NCI-H2081 (cell line): ENCODE data around the gene DPM3.
"Not testable (repeated sequence)": the region's sequence is repeated elsewhere in the genome, so short reads cannot be mapped to it uniquely, and the experiment has no call there.

Source experiments
- DNase-seq, 2 experiments: peaks; one replicate each; lab custom pipeline; 2025; lab: John Stamatoyannopoulos, UW

The DPM3 gene

DNA sequence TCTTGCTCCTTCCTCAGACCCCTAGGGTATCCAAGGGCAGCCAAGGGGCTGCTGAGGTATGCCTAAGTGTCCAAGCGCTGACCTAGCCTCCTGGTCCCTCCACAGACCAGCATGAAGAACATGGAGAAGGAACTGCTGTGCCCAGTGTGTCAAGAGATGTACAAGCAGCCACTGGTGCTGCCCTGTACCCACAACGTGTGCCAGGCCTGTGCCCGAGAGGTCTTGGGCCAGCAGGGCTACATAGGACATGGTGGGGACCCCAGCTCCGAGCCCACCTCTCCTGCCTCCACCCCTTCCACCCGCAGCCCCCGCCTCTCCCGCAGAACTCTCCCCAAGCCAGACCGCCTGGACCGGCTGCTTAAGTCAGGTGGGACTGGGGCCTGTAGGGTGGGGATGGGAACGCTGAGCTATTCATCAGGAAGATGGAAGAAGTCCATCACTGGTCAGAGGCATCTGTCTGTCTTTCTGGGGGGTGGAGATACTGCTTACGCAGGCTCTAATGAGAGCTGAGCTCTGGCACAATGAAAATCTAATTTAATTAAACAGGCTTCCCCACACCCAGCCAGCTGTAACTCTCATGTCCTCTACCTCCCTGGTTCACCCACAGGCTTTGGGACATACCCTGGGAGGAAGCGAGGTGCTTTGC is 35.1 kb upstream of the DPM3 start:
- no peak for DNase-seq

DNA sequence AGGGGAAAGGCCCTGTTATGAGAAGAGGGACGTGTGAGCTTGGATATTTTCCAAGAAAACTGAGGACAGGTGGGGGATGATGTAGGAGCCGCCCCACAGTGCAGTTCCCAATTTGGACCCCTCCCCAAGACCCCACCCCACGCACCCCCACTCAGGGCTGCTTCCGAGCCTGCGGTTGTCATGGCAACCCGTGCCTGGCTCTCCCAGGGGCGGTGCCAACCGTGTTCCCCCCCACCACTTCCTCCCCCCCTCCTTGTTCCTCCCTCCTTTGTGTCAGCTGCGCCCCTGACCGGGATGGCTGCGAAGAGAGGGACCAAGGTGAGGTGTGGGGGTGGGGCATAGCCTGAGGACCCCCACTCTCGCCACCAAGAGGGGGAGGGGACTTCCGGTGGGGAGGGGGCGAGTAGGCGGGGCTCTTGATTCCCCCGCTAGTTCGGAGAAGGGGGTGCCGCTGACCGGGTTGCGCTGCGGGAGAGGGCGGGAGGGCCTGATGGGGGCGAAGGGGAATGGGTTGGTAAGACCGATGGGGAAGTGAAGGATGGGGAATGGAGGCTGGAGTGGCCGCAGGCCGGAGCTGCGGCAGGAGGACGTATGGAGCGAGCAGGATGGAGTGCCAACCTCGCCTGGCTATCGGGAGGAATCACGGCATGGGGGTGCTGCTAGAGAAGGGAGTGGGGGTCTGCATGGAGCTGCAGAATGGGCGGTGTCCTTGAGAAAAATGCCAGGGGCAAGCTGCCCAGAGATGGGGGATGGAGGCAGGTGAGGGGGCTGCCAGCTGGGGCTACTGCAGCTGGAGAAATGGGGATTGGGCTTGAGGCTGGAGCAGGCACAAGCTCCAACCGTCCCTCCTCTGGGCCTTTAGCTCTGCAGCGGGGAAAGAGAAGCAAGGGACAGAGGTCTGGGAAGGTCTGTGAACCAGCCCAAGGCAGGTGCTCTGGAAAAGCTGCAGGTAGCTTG is 34.3 kb upstream of the DPM3 start:
- DNase-seq, result peak; percentile 88 to 90

DNA sequence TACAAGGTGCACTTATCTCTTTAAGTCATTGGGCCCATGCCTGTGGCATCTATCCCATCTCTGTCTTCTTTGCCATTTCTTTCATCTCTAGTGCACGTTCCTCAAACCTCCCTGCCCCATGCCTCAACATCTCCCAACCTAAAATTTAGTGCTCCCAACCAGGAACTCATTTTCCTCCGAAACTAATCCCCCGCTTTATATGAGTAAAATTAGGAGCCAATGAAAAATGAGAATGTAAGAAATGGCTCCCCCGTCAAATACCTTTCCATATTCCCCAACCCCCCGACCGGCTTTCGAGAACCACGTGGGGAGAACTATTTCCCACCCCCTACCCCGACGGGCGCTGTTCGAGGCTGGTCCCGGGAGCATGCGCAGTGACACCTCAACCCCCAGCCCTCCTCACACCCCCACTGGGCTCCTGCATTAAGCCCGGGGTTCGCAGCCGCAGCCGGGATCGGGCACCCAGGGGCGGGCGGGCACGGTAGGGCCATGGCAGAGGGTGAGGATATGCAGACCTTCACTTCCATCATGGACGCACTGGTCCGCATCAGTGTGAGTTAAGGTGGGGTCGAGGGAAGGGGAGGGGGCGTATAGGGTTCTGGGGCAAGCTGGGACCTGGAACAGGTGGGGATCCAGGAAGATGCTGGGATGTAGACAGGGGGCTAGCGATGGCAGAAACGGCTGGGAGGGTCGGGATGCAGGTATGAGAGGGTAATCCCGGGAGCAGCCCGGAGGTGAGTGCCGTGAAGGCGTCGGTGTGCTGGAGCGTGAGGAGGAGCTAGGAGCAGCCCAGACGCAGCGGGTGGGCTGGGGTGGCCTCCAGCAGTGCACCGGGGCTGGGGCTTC is 33.4 kb upstream of the DPM3 start, which contains the start of gene TRIM46:
TRIM46 (plus strand) TSS at position 372 of the 846 bp plus-strand sequence; CDS start at position 490, 118 bp downstream.
- peak; percentile 90 to 91 for DNase-seq

DNA sequence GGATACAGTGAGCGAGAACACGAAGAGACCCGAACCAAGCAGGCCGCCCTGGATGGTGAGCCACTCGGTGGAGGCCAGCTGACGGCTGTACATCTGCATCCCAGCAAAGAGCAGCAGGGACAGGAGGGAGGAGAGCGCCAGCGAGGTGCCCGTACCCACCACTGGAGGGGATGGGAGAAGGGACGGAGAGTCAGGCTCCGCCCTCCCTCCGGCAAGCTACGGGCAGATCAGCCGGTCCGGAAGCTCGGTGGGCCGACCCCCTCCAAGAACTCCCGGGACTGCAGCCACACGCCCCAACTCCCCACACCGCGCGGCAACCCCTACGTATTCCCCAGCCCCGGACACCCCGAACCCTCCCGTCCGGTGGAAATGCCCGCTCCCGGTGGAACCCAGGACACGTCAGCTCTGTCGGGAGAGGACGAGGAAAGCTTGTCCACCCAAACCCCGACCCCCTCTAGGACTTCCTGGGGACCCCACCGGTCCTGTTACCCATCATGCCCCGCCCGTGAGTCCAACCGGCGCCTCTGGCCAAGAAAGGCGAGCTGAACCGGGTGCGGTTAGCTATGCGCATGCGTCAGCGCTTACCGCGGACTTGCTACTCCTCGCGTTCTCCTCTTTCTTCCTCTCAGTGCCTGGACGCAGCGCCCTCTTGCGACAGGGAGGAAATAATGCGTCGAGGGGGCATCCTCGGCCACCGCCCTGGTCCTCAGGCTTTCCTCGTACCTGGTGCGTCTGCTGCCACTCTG is 32.6 kb upstream of the DPM3 start, which contains the start of gene KRTCAP2:
KRTCAP2 (minus strand) TSS at position 573 of the 746 bp plus-strand sequence; CDS start at position 493, 80 bp downstream.
- DNase-seq, result peak; percentile 98 to 99

DNA sequence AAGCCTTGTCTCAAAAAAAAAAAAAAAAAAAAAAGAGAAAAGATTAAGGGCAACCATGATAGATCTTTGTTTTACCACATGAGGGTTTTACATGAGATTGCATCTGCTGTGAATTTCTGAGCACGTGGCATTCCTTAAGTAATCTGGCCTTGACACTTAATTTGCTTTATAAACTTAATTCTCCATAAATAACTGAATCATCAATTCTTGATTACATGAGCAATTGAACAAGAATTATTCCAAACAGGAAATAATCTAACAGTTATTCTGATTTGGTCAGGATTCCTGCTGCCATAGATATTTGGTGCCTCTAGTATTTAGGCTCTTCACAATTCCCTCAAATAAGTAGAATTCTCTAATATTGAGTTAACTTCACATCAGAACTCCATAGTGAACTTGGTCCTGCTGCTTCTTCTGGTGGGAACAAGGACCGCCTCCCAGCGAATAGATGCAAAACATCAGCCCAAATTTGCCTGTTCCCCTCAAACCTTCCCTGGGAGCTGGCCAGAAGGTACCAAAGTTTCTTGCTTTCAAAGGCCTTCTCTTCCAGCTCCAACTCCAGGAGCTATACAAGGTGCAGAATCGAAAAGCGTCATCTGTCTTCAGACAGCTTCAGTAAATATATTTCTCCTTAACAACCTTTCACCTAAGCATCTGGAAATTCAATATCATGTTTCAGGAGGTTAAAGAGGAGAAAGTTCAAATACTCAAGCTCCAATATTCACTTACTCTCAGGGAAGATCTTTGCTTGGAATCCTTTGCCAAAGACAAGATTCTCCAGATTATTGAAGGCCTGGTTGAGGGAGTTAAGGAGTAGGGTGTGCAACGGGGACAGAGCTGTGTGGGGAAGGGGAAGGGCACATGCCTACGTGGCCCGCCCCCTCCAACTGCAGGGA is 31.8 kb upstream of the DPM3 start:
- no peak for DNase-seq

DNA sequence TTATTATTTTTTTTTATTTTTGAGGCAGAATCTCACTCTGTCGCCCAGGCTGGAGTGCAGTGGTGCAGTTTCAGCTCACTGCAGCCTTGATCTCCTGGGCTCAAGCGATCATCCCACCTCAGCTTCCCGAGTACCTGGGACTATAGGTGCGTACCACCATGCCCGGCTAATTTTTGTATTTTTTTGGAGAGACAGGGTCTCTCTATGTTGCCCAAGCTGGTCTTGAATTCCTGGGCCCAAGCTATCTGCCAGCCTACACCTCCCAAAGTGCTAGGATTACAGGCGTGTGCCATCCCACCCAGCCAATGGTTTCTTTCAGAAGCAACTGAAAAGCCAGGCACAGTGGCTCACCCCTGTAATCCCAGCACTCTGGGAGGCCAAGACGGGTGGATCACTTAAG is 30.5 kb upstream of the DPM3 start:
- DNase-seq, result no peak

DNA sequence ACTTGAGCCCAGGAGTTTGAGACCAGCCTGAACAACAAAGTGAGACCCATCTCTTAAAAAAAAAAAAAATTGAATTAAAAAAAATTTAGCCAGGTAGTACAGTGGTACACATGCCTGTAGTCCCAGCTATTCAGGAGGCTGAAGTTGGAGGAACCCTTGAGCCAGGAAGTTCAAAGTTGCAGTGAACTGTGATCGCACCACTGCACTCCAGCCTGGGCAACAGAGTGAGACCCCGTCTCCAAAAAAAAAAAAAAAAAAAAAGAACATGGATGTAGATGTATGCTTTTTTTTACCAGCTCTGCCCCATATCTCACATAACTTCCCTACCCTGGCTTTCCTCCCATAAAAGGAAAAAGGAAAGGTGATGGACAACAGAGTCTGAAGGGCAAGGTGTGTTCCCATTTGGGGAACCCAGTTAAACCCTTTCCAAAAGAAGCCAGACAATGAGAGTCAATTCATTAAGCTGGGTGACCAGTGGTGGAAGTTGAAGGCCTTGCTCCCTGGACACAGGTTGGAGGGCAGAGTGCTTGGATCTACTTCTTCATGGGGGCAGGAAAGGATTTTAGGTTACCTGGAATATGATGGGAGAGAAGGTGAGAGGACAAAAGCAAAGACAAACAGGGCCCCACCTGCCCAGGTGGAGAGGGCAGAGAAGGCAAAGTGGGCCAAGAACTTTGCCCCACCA is 29.9 kb upstream of the DPM3 start:
- DNase-seq, result no peak

DNA sequence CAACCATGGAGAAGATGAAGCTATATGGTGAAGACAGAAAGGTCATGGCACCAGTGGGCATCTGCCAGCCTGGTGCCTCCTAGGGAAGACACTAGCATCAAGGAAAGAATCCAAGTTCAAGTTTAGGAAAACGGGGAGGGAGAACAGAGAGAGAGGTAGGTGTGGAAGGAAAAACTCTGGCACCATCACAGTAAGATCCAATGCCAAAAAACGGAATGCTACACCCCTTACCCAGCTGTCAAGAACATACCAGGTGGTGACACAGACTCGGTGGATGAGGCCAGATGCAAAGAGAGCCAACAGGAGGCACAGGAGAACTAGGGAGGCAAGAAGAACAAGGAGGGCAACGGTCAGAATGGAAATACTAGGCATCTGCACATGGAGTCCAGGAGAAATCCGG is 29.2 kb upstream of the DPM3 start:
- DNase-seq, result no peak

DNA sequence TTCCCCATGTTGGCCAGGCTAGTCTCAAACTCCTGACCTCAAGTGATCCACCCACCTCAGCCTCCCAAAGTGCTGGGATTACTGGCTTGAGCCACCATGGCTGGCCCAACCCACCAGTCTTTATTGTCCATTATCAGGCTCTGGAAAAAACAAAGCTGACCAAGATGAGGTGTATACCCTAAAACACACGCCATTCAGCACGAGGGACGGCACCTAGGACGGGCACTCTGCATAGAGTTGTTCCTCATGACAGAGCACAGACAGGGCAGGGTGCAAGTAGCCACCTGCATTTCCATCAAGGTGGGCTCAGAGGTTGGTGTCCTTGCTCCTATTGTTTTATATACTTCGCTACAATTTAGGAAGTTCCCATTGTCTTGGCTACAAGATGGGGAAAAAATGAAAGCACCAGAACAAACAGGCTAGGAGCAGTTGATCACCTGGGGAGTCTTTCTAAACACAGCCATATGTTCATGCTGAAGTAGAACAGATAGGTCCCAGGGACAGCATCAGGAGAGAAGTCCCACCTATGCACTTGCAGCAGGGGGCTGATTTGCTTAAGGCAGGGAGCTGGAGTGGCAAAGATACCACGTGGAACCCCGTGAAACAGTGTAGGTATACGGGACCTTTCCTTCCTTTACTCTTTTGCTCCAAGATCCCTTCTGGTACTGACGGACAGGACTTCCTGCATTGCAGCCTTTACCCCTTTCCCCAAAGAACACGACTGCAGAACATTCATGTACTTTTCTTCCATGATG is 28.3 kb upstream of the DPM3 start:
- no peak for DNase-seq

DNA sequence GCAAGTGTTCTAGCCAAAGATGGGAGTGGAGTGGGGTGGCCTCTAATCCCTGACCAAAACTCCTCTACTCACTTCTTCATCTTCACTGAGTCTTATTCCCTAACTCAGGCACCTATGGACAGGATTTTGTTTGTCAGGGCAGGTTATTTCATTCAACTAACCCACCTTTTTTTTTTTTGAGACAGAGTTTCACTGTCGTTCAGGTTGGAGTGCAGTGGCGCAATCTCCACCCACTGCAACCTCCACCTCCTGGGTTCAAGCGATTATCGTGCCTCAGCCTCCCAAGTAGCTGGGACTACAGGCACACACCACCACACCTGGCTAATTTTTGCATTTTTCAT is 27.7 kb upstream of the DPM3 start:
- not testable (repeated sequence) for DNase-seq

DNA sequence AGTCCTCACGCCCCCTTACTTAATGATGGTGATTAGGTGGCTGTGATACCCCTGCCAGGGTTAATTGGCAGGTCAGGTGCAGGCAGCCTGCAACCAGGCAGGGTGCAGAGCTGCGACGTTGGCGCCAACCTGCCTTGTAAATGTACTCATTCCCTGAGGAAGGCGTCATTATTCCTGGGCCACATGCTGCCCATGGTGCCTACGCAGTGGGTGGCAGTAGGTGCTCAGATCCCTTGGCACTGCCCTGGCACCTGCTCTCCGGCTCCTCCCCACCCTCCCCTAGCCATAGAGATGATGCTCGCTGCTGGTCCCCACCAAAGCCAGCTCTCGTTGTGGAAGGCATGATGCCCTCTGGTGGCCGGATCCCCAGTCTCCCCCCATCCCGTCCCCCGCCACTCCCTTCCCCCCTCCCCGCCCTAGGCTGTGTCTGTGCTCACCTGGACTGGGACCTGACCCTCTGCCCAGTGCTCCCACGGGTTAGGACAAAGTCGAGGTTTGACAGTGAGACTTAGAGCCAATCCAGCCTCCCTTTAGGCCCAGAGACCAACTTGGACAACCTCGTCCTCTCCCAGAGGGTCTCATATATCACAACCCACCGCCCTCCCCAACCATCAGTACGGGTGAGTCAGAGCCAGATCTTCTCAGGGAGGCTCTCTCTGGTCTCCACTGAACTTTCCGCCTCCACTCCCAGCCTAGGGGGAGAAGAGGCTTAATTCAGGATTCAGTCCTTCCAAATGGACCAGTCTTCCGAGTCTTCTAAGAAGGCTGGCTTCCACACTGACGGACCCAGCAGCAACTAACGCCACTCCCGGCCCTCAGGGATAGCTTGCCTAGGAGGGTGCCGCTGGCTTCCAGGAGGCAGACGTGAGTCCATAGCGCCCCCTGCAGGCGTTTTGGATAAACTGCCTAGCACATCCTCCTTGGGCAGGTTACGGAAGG is 27.1 kb upstream of the DPM3 start:
- peak; percentile 90 to 94 for DNase-seq

DNA sequence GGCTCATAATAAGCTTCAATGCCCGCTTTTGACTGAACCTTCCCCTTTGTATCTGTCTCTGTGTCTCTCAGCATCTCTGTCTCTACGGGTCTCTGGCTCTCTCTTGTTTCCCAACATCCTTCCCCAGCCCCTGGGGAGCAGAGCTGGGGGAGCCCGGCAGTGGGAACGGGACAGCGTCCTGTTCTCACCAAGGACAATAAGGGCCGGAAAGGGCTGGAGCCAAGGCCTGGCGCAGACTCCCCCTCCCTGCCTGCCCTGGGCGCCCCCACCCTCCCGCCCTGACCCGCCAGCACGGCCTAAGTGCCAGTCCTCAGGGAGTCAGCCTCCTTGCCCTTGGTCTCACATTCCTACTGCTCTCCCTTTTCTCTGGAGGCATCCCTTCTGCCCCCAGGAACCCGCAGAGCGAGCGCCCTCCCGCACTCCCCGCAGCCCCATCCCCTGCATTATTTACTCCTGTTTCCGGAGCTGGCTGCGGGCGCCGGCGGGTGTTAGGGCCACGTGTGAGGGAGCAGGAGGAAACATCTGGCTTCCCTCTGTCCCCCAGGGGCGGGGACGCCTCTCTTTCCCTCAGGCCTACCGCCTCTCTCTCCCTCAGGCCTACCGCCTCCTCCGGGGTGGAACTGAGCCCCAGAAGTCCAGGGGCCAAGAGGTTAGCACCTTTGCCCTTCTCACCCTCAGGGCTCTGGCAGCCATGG is 26.3 kb upstream of the DPM3 start:
- peak; percentile 24 to 78 for DNase-seq

DNA sequence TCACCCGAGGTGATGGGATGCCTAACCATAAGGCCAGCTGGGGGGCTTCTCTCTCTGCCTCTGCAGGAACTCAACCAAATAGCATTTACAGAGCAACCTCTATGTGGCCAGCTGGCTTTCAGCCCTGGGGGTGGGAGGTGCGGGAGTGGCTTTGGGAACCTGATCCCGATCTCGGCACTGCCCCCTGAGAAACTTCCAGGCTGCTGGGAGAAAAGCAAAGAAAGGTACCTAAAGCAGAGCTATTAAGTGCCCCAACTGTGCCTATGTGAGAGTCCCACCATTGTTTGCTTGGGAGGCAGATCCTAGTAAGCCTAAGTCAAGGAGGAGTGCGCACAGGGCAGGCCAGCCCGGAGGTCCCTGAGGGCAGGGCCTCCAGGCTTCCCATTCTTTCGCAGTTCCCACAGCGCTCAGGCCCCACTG is 25.7 kb upstream of the DPM3 start:
- no peak for DNase-seq

DNA sequence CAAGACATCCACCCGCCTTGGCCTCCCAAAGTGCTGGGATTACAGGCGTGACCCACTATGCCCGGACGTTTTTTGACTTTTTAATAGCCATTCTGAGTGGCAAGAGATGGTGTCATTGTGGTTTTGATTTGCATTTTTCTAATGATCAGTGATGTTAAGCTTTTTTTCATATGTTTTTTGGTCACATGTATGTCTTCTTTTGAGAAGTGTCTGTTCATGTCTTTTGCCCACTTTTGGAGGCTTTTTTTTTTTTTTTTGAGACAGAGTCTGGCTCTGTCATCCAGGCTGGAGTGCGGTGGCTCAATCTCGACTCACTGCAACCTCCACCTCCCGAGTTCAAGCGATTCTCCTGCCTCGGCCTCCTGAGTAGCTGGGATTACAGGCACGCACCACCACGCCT is 24.3 kb upstream of the DPM3 start:
- DNase-seq, result not testable (repeated sequence)

DNA sequence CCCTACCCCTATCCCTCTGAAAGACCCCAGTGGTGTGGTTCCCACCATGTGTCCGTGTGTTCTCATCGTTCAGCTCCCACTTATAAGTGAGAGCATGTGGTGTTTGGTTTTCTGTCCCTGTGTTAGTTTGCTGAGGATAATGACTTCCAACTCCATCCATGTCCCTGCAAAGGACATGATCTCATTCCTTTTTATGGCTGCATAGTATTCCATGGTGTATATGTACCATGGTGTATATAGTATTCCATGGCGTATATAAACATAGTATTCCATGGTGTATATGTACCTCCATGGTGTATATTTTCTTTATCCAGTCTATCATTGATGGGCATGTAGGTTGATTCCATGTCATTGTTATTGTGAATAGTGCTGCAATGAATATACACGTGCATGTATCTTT is 23.5 kb upstream of the DPM3 start:
- DNase-seq, result not testable (repeated sequence)

DNA sequence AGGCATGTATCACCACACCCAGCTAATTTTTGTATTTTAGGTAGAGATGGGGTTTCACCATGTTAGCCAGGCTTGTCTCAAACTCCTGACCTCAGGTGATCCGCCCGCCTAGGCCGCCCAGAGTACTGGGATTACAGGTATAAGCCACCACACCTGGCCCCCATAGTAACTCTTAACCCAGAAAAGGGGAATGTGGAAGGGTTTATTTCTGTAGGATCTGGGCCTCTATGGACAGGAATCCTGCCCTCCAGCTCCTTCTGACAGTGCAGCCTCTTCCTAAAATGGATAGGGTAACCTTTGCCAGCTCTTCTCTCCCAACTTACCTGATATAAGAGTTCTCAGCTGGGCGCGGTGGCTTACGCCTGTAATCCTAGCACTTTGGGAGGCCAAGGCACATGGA is 22.3 kb upstream of the DPM3 start:
- not testable (repeated sequence) for DNase-seq

DNA sequence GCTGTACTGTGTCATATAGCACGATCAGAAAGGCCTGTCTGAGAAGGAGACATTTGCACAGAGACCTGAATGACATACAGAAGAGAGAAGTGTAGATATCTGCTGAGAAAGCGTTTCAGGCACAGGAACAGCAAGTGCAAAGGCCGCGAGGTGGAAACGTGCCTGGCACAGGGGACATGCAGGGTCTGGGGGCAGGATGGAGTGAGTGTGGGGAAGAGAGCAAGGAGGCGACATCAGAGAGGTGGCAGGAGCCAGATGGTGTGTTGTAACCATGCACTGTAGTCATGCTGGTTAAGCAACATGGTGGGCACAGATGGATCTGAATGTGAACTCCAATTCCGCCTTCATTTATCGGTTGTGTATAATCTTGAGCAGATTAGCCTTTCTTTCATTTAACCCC is 19.8 kb upstream of the DPM3 start:
- DNase-seq, result no peak
